ENCODE measurements around the gene DFFB. TPM values are rescaled to one million over a fixed set of nuclear protein-coding genes. Genes with fewer than 3 reads are reported as not detected.

DFFB gene
- total and polyA plus RNA-seq, 2 of the 13 experiments (the other 11 are each of a cell fraction or from before 2014, with no cell fraction given) = 4.6 to 9.3 TPM

GRCh38 chr1:3900969-3901529 is 43.8 kb downstream of the DFFB start (continued):
- no peak for TF ChIP-seq ZNF44 (CRISPR knock-in tag; IDR thresholded peaks at IDR 0.05)
- TF ChIP-seq ZBTB2 (CRISPR knock-in tag; IDR thresholded peaks at IDR 0.05; ENCODE audit: low read depth) = peak; percentile 63
- TF ChIP-seq ARNTL (CRISPR knock-in tag; IDR thresholded peaks at IDR 0.05) = no peak
- peak; percentile 13; the same call in 1 of the 2 replicates for TF ChIP-seq DMAP1 (CRISPR knock-in tag; IDR thresholded peaks at IDR 0.05)
- TF ChIP-seq ZNF30 (CRISPR knock-in tag; IDR thresholded peaks at IDR 0.05) = no peak
- 0 out of 2 replicates have a peak, but pooled peaks have one; percentile 67 for TF ChIP-seq EEA1 (CRISPR knock-in tag; IDR thresholded peaks at IDR 0.05; ENCODE audit: borderline replicate concordance)
- TF ChIP-seq ZNF253 (CRISPR knock-in tag; IDR thresholded peaks at IDR 0.05; ENCODE audit: borderline replicate concordance) = no peak
- TF ChIP-seq UBTF (CRISPR knock-in tag; IDR thresholded peaks at IDR 0.05) = peak; percentile 41; the same call in 1 of the 2 replicates
- TF ChIP-seq ZNF746 (CRISPR knock-in tag; IDR thresholded peaks at IDR 0.05) = no peak
- no peak for TF ChIP-seq RARA (CRISPR knock-in tag; IDR thresholded peaks at IDR 0.05)
- no peak for TF ChIP-seq SRF (IDR thresholded peaks at IDR 0.05; ENCODE audit: low read depth, low read length)
- TF ChIP-seq STAT5B (CRISPR knock-in tag; IDR thresholded peaks at IDR 0.05) = no peak
- no peak for TF ChIP-seq ARID3A (IDR thresholded peaks at IDR 0.05; ENCODE audit: low read depth, low read length)
- no peak for TF ChIP-seq ZNF263 (CRISPR knock-in tag; IDR thresholded peaks at IDR 0.05)
- TF ChIP-seq E2F2 (CRISPR knock-in tag; IDR thresholded peaks at IDR 0.05; ENCODE audit: borderline replicate concordance) = 0 out of 2 replicates have a peak, but pooled peaks have one; percentile 50
- TF ChIP-seq SNAPC2 (CRISPR knock-in tag; IDR thresholded peaks at IDR 0.05) = no peak
- no peak for TF ChIP-seq ZNF207 (IDR thresholded peaks at IDR 0.05; ENCODE audit: borderline replicate concordance)
- TF ChIP-seq SIX4 (CRISPR knock-in tag; IDR thresholded peaks at IDR 0.05) = no peak
- TF ChIP-seq ZNF143 (CRISPR knock-in tag; IDR thresholded peaks at IDR 0.05) = no peak; the same call in 1 of the 2 replicates
- TF ChIP-seq CERS6 (CRISPR knock-in tag; IDR thresholded peaks at IDR 0.05) = no peak
- TF ChIP-seq ZNF704 (CRISPR knock-in tag; IDR thresholded peaks at IDR 0.05; ENCODE audit: borderline replicate concordance) = no peak; the same call in 1 of the 2 replicates

Data from HepG2 (cell line).